ACC112 (cell line): ENCODE measurements around the gene TRNP1.
A peak's percentile ranks its signal among the peaks of the same experiment; 100 is the strongest.
"Not testable (repeated sequence)": the region's sequence is repeated elsewhere in the genome, so short reads cannot be mapped to it uniquely, and the experiment has no call there.

Experiments used
- H2AFZ ChIP-seq: fragments of 200-600 bp; sonication (generic); one replicate; pipeline ENCODE4 v1.6.0; 2017; ENCODE audit warnings: antibody characterized with exemption, low read length; ENCODE audit not compliant: unreplicated experiment
- H3K27ac ChIP-seq: fragments of 200-600 bp; sonication (generic); 2 replicates; pipeline ENCODE4 v1.5.1; 2014; ENCODE audit warnings: low read depth, mild to moderate bottlenecking, antibody characterized with exemption, low read length, moderate library complexity
- H3K27me3 ChIP-seq: fragments of 200-600 bp; sonication (generic); 2 replicates; pipeline ENCODE4 v1.6.1; 2014; ENCODE audit warnings: mild to moderate bottlenecking, antibody characterized with exemption, low read length, moderate library complexity, mixed read lengths; ENCODE audit not compliant: insufficient read depth
- H3K36me3 ChIP-seq: fragments of 200-600 bp; sonication (generic); 2 replicates; pipeline ENCODE4 v1.6.1; 2016; ENCODE audit warnings: mild to moderate bottlenecking, antibody characterized with exemption, low read length, moderate library complexity, mixed read lengths; ENCODE audit not compliant: insufficient read depth
- H3K4me1 ChIP-seq: fragments of 200-600 bp; sonication (generic); one replicate; pipeline ENCODE4 v1.6.1; 2016; ENCODE audit warnings: low read length, mixed read lengths; ENCODE audit not compliant: insufficient read depth, unreplicated experiment, control insufficient read depth
- H3K4me3 ChIP-seq: fragments of 200-600 bp; sonication (generic); 2 replicates; pipeline ENCODE4 v1.5.1; 2014; ENCODE audit warnings: mild to moderate bottlenecking, low read depth, low read length
- H3K79me2 ChIP-seq: fragments of 200-600 bp; sonication (generic); one replicate; pipeline ENCODE4 v1.6.0; 2016; ENCODE audit warnings: low read length; ENCODE audit not compliant: control insufficient read depth, unreplicated experiment, insufficient read depth

Gene TRNP1

DNA sequence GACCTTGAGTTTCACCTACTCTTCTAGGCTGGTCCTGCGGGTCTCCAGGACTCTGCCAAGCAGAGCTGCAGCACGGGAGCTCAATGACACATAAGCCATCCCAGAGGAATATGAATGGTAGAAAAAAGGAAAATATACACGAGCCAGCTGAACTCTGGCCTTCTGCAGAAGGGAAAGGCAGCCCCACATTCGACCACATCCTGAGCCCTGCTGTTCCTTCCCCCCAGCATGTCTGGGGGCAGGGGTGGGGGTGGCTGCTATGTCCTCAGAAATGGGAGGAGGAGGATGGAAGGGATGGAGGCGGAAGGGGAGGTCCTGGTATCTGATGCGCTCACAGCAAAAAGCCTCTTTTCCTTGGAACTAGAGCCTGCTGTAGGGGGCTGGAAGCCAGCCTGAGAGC is 21.1 kb upstream of the TRNP1 start:
- H3K79me2 ChIP-seq = no peaks in the 10 kb centered on the region
- peaks cover 9% of the 10 kb centered on the region for H3K4me1 ChIP-seq
- no peak overlapping the region for H2AFZ ChIP-seq
- H3K36me3 ChIP-seq = no peaks in the 10 kb centered on the region
- H3K27me3 ChIP-seq = no peaks in the 10 kb centered on the region
- no peak overlapping the region for H3K27ac ChIP-seq
- no peak overlapping the region for H3K4me3 ChIP-seq

DNA sequence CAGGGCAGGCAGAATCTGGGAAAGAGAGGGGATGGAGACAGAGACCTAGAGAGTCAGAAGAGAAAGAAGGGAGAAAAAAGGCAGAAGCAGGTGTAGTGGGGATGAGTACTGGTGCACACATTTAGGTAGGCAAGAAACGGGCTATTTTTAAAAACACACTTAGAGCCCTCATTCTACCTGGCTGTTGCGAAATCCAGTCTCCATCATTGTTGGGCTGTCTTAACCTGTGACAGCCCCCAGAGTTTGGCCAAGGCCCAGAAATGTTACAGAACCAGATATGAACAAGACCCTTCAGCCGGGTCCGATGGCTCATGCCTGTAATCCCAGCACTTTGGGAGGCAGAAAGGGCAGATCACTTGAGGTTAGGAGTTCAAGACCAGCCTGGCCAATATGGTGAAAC is 20.7 kb upstream of the TRNP1 start:
- Histone ChIP-seq H3K79me2 (no peaks in the 10 kb centered on the region), H2AFZ (no peak overlapping the region), H3K4me3 (no peak overlapping the region), H3K27me3 (no peaks in the 10 kb centered on the region), H3K36me3 (no peaks in the 10 kb centered on the region), H3K27ac (no peak overlapping the region), H3K4me1 (peaks cover 9% of the 10 kb centered on the region)

DNA sequence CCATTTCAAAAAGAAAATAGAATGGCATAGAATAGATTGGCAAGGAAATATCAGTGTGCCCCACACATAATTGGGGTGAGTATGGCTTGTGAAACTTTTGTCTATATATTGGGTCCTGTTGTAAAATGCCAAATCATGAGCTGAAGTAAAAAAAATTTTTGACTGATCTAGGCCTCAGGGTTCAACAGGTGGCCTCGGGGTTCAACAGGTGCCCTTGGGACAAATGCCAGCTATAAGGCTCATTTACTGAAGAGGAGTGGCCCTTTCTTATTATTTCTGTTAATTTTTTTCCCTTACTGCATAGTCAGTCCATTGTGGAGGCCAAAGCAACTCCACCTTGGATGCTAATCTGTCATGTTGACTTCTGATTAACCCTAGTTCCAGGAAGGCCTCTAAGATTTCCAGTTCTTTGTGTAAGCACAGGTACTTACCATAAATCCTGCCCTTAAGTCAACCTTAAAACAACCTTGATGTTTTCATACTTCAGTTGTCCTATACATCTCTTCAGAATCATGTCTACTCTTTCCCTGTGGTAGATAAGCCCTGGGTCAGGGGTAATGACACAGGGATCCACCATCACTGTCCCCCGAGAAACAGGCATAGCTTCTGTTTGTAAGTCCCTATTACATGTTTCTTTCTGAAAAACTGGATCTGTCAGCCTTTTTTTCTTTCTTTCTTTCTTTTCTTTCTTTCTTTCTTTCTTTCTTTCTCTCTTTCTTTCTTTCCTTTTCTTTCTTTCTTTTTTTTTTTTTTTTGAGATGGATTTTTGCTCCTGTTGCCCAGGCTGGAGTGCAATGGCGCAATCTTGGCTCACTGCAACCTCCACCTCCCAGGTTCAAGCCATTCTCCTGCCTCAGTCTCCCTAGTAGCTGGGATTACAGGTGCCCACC is 16.6 kb upstream of the TRNP1 start:
- Histone ChIP-seq H3K27ac (no peak overlapping the region), H2AFZ (no peak overlapping the region), H3K36me3 (no peaks in the 10 kb centered on the region), H3K4me3 (no peak overlapping the region), H3K79me2 (no peaks in the 10 kb centered on the region), H3K4me1 (peaks cover 7% of the 10 kb centered on the region), H3K27me3 (no peaks in the 10 kb centered on the region)

DNA sequence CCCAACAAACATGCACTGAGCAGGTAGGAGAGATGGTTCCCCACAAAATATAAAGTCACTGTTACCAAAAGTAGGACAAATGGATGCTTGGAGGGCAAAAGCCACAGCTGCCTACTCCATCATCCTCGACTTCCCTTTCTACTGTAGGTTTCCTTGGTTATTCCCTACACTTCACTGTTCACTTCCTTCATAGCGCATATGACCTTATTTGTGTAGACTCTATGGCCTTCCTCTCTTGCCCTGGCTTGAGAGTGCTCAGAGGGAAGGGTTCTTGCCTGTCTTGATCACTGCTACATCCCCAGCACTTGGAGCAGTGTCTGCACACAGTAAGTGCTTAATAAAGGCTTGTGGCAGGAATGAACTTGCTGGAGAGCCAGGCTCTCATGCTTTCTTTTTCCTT is 14.6 kb upstream of the TRNP1 start:
- no peak overlapping the region for H3K27ac ChIP-seq
- H2AFZ ChIP-seq = no peak overlapping the region
- no peaks in the 10 kb centered on the region for H3K36me3 ChIP-seq
- H3K79me2 ChIP-seq = no peaks in the 10 kb centered on the region
- H3K27me3 ChIP-seq = no peaks in the 10 kb centered on the region
- H3K4me1 ChIP-seq = no peaks in the 10 kb centered on the region
- H3K4me3 ChIP-seq = no peak overlapping the region

DNA sequence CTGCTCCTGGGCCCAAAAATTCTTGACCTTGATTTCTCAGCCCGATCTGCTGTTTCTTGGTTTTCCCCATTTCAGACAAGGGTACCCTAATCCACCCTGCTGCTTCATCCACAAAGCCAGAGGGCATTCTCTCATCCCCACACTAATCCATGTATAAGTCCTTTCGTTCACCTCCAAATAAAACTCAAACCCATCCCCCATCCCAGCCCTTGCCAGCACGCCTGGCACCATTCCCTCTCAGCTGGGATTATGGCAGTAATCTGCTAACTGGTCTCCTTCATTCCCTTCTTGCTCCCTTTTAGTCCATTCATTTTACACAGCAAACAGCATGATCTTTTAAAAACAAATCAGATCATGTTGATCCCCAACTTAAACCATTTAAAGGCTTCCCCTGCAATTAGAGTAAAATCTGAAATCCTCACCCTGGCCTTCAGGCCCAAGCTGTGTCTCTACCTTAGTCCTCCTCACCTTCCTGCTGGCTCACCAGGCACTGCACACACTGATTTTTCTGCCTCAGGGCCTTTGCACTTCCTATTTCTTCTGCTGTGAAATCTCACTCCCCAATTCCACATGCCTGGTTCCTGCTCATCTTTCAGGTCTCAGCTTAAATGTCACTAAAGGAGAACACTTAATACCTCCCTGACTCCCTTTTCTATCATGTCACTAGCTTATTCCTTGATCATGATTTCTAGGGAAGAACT is 12.2 kb upstream of the TRNP1 start:
- H3K4me3 ChIP-seq = no peak overlapping the region
- no peaks in the 10 kb centered on the region for H3K4me1 ChIP-seq
- no peak overlapping the region for H3K27ac ChIP-seq
- no peak overlapping the region for H2AFZ ChIP-seq
- no peaks in the 10 kb centered on the region for H3K27me3 ChIP-seq
- no peaks in the 10 kb centered on the region for H3K36me3 ChIP-seq
- H3K79me2 ChIP-seq = no peaks in the 10 kb centered on the region

GRCh38 chr1:26983863-26984262 is 9.6 kb upstream of the TRNP1 start:
- H3K4me1 ChIP-seq = no peaks in the 10 kb centered on the region
- no peak overlapping the region for H2AFZ ChIP-seq
- no peak overlapping the region for H3K27ac ChIP-seq
- H3K79me2 ChIP-seq = no peaks in the 10 kb centered on the region
- H3K4me3 ChIP-seq = no peak overlapping the region
- H3K27me3 ChIP-seq = no peaks in the 10 kb centered on the region
- no peaks in the 10 kb centered on the region for H3K36me3 ChIP-seq

DNA sequence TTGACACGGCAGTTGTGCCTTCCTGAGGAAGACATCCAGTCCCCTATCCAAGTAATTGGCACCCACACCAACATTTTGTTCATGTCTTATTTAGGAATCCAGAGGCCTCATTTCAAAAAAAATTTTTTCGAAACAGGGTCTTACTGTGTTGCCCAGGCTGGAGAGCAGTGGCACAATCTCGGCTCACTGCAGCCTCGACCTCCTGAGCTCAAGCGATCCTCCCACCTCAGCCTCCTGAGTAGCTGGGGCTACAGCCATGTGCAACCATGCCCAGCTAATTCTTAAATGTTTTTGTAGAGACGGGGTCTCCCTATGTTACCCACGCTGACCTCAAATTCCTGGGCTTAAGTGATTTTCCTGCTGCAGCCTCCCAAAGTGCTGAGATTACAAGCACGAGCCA is 9.2 kb upstream of the TRNP1 start:
- Histone ChIP-seq H3K27me3 (no peaks in the 10 kb centered on the region), H3K36me3 (no peaks in the 10 kb centered on the region), H2AFZ (no peak overlapping the region), H3K4me1 (no peaks in the 10 kb centered on the region), H3K79me2 (no peaks in the 10 kb centered on the region), H3K27ac (no peak overlapping the region), H3K4me3 (no peak overlapping the region)

DNA sequence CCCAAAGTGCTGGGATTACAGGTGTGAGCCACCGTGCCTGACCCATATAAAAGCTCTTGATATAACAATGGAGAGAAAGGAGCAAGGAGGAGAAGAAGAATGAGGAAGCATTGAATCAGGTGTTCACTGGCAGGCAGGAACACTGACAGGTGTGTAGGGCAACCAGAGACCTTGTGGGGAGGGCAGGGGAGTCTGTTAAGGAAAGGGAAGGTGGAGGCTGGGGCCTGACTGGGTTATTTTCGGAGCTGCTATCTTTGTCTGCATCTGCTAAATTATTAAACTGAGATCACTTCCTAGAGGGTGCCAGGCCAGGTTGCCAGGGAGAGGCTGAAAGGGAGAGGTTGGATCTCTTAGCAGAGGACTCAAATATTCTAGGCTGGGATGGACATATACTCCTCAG is 6.8 kb upstream of the TRNP1 start:
- Histone ChIP-seq H3K36me3 (no peaks in the 10 kb centered on the region), H3K27ac (no peak overlapping the region), H3K4me3 (no peak overlapping the region), H3K4me1 (peaks cover 14% of the 10 kb centered on the region), H3K27me3 (no peaks in the 10 kb centered on the region), H3K79me2 (no peaks in the 10 kb centered on the region), H2AFZ (no peak overlapping the region)

DNA sequence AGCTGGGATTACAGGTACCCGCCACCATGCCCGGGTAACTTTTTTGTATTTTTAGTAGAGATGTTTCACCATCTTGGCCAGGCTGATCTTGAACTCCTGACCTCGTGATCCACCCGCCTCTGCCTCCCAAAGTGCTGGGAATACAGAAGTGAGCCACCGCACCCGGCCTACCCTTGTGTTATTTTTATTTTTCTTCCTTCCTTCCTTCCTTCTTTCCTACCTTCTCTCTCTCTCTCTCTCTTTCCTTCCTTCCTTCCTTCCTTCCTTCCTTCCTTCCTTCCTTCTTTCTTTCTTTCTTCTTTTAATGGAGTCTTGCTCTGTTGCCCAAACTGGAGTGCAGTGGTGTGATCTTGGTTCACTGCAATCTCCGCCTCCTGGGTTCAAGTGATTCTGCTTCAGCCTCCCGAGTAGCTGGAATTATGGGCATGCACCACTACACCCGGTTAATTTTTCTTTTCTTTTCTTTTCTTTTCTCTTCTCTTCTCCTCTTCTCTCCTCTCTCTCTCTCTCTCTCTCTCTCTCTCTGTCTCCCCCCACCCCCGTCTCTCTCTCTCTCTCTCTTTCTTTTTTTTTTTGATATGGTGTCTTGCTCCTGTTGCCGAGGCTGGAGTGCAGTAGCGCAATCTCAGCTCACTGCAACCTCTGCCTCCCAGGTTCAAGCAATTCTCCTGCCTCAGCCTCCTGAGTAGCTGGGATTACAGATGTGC is 3.9 kb upstream of the TRNP1 start:
- H3K27ac ChIP-seq, H3K4me3 ChIP-seq: not testable (repeated sequence)
- peaks cover 19% of the 10 kb centered on the region for H3K4me1 ChIP-seq

GRCh38 chr1:26991310-26992116 is 2.0 kb upstream of the TRNP1 start:
- H3K4me3 ChIP-seq = peak overlapping the region; percentile 12; the same call in 1 of the 2 replicates
- H3K27ac ChIP-seq = peak overlapping the region; percentile 32; the same call in 1 of the 2 replicates
- H3K79me2 ChIP-seq = peaks cover 27% of the 10 kb centered on the region
- no peak overlapping the region for H2AFZ ChIP-seq
- H3K27me3 ChIP-seq = no peaks in the 10 kb centered on the region
- H3K36me3 ChIP-seq = no peaks in the 10 kb centered on the region
- peaks cover 34% of the 10 kb centered on the region for H3K4me1 ChIP-seq

More for the DNA sequence above, 3.9 kb upstream of the TRNP1 start:
- H3K27me3 ChIP-seq, H3K36me3 ChIP-seq, H2AFZ ChIP-seq: not testable (repeated sequence)
- H3K79me2 ChIP-seq = peaks cover 11% of the 10 kb centered on the region
